NCI-H524 treated with DMSO at 0.1 percent for 48 hours (cell line): Measurements from ENCODE around the gene ILDR1.
"Not testable (repeated sequence)": the region's sequence is repeated elsewhere in the genome, so short reads cannot be mapped to it uniquely, and the experiment has no call there.

Experiments used
- DNase-seq: peaks from one replicate; lab custom pipeline; 2025; lab: John Stamatoyannopoulos, UW

The ILDR1 gene

GRCh38 chr3:121943431-121943830 is 78.6 kb downstream of the ILDR1 start:
- no peak for DNase-seq

- DNase-seq, result no peak
These were observed 79.8 kb downstream of the ILDR1 start for GRCh38 chr3:121942116-121942786.

GRCh38 chr3:121941592-121941991 is 80.5 kb downstream of the ILDR1 start:
- no peak for DNase-seq

GRCh38 chr3:121938141-121938855 is 83.7 kb downstream of the ILDR1 start:
- not testable (repeated sequence) for DNase-seq
